Brain microvascular endothelial cell (primary cell): ENCODE results near the gene ZNF408.

Experiments used
- DNase-seq: peaks from one replicate; pipeline ENCODE4 v3.0.0-alpha.2; 2020
- H3K27ac ChIP-seq: fragments of 250-450 bp; sonication (Bioruptor Pico); 2 replicates; pipeline ENCODE4 v1.5.1; 2020; ENCODE audit warnings: mild to moderate bottlenecking, moderate library complexity
- H3K27me3 ChIP-seq: fragments of 250-450 bp; sonication (Bioruptor Pico); replicated peaks from 2 replicates; pipeline ENCODE4 v1.5.1; 2020; ENCODE audit warnings: mild to moderate bottlenecking
- H3K36me3 ChIP-seq: fragments of 250-450 bp; sonication (Bioruptor Pico); replicated peaks from 2 replicates; pipeline ENCODE4 v1.5.1; 2020; ENCODE audit warnings: mild to moderate bottlenecking
- H3K4me3 ChIP-seq: 2 replicates; pipeline ENCODE4 v1.5.1; 2011; ENCODE audit warnings: low read depth, mild to moderate bottlenecking, control low read depth, low read length, moderate library complexity
- CTCF ChIP-seq: IDR thresholded peaks from 2 replicates; pipeline ENCODE4 v1.5.1; 2011; ENCODE audit warnings: low read depth, mild to moderate bottlenecking, moderate library complexity, low read length, control low read depth, inconsistent platforms; ENCODE audit errors: missing control alignments
- in situ Hi-C: cut with HindIII; loops from 2 replicates; pipeline ENCODE4 v1.10.0; 2017; ENCODE audit warnings: low sequenced_read_pairs, low pct_ligation_motif_present

The ZNF408 gene

GRCh38 chr11:46677169-46677568, 23.7 kb upstream of the ZNF408 start:
- DNase-seq: no peak
- TF ChIP-seq CTCF: no peak
- peaks cover 64% of the 10 kb centered on the region for H3K36me3 ChIP-seq
- no peaks in the 10 kb centered on the region for H3K27me3 ChIP-seq
- in situ Hi-C loops: no loop called here
- H3K4me3 ChIP-seq: no peak overlapping the region
- H3K27ac ChIP-seq: no peak overlapping the region

GRCh38 chr11:46677991-46678740, 22.7 kb upstream of the ZNF408 start:
- Histone ChIP-seq H3K36me3 (peaks cover 61% of the 10 kb centered on the region), H3K4me3 (no peak overlapping the region), H3K27ac (no peak overlapping the region), H3K27me3 (no peaks in the 10 kb centered on the region)
- no peak for DNase-seq
- TF ChIP-seq CTCF: peak; percentile 34
- in situ Hi-C loops: no loop called here

GRCh38 chr11:46678741-46679130, 22.1 kb upstream of the ZNF408 start:
- no peaks in the 10 kb centered on the region for H3K27me3 ChIP-seq
- in situ Hi-C loops: no loop called here
- TF ChIP-seq CTCF: no peak
- no peak overlapping the region for H3K27ac ChIP-seq
- no peak for DNase-seq
- no peak overlapping the region for H3K4me3 ChIP-seq
- H3K36me3 ChIP-seq: peaks cover 56% of the 10 kb centered on the region

- Histone ChIP-seq H3K4me3 (no peak overlapping the region), H3K36me3 (peaks cover 52% of the 10 kb centered on the region), H3K27ac (no peak overlapping the region), H3K27me3 (no peaks in the 10 kb centered on the region)
- DNase-seq: no peak
- in situ Hi-C loops: no loop called here
- TF ChIP-seq CTCF: no peak
Observed at GRCh38 chr11:46679241-46680163, 21.3 kb upstream of the ZNF408 start.

- Histone ChIP-seq H3K4me3 (no peak overlapping the region), H3K27ac (no peak overlapping the region), H3K36me3 (peaks cover 52% of the 10 kb centered on the region), H3K27me3 (no peaks in the 10 kb centered on the region)
- in situ Hi-C loops: no loop called here
- no peak for TF ChIP-seq CTCF
- DNase-seq: no peak
Observed at GRCh38 chr11:46680164-46680760, 20.6 kb upstream of the ZNF408 start.
